Measurements from ENCODE around the gene C17orf107. TPM values are rescaled to one million over a fixed set of nuclear protein-coding genes. Genes with fewer than 3 reads are reported as not detected.

C17orf107 gene
- total and polyA plus RNA-seq, 9 of the 15 experiments (the other 6 are each of a cell fraction or from before 2014, with no cell fraction given): 0.05 to 0.29 (median 0.07) TPM; not detected in 4

DNA sequence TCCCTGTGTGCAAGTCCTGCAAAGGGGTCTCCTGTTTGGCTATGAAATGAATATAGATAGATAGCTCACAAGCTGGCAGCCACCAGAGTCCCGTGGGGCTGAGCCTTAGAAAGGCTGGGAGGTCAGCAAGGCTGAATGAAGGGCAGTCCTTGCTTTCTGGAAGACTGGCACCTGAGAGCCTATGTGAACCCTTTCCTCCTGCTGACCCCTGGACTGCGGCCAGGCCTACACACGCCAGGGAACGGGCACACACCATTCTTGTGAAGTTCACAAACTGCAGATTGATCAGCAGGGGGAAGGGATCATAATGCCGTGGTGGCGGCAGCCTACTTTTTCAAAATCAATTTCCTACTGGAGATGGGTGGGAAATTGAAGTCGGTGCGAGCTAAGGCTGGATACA is 985 bp upstream of the C17orf107 start:
- intact Hi-C loops (cut with micrococcal nuclease) (no loop called here), in situ Hi-C loops (cut with MboI) (no loop called here)
- WGBS (ENCODE audit: insufficient coverage, low coverage, missing lambda C conversion rate): 93% methylated on average over 6 of the region's 8 CpGs
- FAIRE-seq (no peak), DNase-seq (ENCODE audit: extremely low read depth in 1 of 4, low spot score in 3 of 4) (no peak), ATAC-seq (no peak)
- H3K9me1 ChIP-seq (ENCODE audit: control insufficient read depth, insufficient read depth, low read length): peaks cover 1% of the 10 kb centered on the region
- BruUV-seq (replicated peaks): no TSS peak
- no peak overlapping the region for H3K9ac ChIP-seq (ENCODE audit: insufficient read depth in 1 of 2, low read depth in 2 of 2, low read length in 2 of 2)
- no peaks in the 10 kb centered on the region for H3K79me2 ChIP-seq (ENCODE audit: control insufficient read depth, insufficient read depth, low read length)
- ChIA-PET POLR2A (no interaction called here), CTCF (ENCODE audit: low intra/inter-chr PET ratio) (no interaction called here)
- H3K4me3 ChIP-seq: no peak overlapping the region
- no peaks in the 10 kb centered on the region for H3K9me3 ChIP-seq (replicated peaks; ENCODE audit: control insufficient read depth, insufficient read depth, low read depth, low read length)
- H3K4me1 ChIP-seq (replicated peaks in 1 of 2; ENCODE audit: control insufficient read depth in 2 of 2, insufficient read depth in 2 of 2, low read length in 2 of 2): peaks cover 12 to 33% of the 10 kb centered on the region in 2 experiments
- no peaks in the 10 kb centered on the region for H3K27me3 ChIP-seq (ENCODE audit: control insufficient read depth in 2 of 2, insufficient read depth in 2 of 2, low read length in 2 of 2)
- no peaks in the 10 kb centered on the region for H4K20me1 ChIP-seq (replicated peaks; ENCODE audit: control insufficient read depth, insufficient read depth, low read length)
- H3K4me2 ChIP-seq (ENCODE audit: insufficient read depth, low read length): no peak overlapping the region
- no peak overlapping the region for H3K27ac ChIP-seq (ENCODE audit: extremely low read depth, low read depth, low read length)
- peaks cover 33% of the 10 kb centered on the region; the same call in 2 of the 3 replicates for H3K36me3 ChIP-seq (ENCODE audit: control insufficient read depth, insufficient read depth, low read length)
- no peak overlapping the region for H2AFZ ChIP-seq (ENCODE audit: low read depth, low read length)
- TF ChIP-seq ETV1 (tag; conservative IDR thresholded peaks at IDR 0.05; ENCODE audit: low read depth) (no peak), ZNF584 (CRISPR knock-in tag; IDR thresholded peaks at IDR 0.05; ENCODE audit: low read depth) (no peak), ZNF311 (CRISPR knock-in tag; IDR thresholded peaks at IDR 0.05) (no peak), NEUROD1 (IDR thresholded peaks at IDR 0.05; ENCODE audit: borderline replicate concordance, low read depth, low read length, partially characterized antibody) (no peak), PRPF4 (IDR thresholded peaks at IDR 0.05; ENCODE audit: insufficient read depth, low read depth, low read length, poor library complexity, severe bottlenecking) (no peak)
- TF ChIP-seq, protein P1, sequence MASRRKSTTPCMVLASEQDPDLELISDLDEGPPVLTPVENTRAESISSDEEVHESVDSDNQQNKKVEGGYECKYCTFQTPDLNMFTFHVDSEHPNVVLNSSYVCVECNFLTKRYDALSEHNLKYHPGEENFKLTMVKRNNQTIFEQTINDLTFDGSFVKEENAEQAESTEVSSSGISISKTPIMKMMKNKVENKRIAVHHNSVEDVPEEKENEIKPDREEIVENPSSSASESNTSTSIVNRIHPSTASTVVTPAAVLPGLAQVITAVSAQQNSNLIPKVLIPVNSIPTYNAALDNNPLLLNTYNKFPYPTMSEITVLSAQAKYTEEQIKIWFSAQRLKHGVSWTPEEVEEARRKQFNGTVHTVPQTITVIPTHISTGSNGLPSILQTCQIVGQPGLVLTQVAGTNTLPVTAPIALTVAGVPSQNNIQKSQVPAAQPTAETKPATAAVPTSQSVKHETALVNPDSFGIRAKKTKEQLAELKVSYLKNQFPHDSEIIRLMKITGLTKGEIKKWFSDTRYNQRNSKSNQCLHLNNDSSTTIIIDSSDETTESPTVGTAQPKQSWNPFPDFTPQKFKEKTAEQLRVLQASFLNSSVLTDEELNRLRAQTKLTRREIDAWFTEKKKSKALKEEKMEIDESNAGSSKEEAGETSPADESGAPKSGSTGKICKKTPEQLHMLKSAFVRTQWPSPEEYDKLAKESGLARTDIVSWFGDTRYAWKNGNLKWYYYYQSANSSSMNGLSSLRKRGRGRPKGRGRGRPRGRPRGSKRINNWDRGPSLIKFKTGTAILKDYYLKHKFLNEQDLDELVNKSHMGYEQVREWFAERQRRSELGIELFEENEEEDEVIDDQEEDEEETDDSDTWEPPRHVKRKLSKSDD (conservative IDR thresholded peaks at IDR 0.05; ENCODE audit: low read length): no peak
- TF ChIP-seq, protein P2, sequence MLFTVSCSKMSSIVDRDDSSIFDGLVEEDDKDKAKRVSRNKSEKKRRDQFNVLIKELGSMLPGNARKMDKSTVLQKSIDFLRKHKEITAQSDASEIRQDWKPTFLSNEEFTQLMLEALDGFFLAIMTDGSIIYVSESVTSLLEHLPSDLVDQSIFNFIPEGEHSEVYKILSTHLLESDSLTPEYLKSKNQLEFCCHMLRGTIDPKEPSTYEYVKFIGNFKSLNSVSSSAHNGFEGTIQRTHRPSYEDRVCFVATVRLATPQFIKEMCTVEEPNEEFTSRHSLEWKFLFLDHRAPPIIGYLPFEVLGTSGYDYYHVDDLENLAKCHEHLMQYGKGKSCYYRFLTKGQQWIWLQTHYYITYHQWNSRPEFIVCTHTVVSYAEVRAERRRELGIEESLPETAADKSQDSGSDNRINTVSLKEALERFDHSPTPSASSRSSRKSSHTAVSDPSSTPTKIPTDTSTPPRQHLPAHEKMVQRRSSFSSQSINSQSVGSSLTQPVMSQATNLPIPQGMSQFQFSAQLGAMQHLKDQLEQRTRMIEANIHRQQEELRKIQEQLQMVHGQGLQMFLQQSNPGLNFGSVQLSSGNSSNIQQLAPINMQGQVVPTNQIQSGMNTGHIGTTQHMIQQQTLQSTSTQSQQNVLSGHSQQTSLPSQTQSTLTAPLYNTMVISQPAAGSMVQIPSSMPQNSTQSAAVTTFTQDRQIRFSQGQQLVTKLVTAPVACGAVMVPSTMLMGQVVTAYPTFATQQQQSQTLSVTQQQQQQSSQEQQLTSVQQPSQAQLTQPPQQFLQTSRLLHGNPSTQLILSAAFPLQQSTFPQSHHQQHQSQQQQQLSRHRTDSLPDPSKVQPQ (CRISPR knock-in tag; IDR thresholded peaks at IDR 0.05; ENCODE audit: borderline replicate concordance): no peak
- TF ChIP-seq, protein P3, sequence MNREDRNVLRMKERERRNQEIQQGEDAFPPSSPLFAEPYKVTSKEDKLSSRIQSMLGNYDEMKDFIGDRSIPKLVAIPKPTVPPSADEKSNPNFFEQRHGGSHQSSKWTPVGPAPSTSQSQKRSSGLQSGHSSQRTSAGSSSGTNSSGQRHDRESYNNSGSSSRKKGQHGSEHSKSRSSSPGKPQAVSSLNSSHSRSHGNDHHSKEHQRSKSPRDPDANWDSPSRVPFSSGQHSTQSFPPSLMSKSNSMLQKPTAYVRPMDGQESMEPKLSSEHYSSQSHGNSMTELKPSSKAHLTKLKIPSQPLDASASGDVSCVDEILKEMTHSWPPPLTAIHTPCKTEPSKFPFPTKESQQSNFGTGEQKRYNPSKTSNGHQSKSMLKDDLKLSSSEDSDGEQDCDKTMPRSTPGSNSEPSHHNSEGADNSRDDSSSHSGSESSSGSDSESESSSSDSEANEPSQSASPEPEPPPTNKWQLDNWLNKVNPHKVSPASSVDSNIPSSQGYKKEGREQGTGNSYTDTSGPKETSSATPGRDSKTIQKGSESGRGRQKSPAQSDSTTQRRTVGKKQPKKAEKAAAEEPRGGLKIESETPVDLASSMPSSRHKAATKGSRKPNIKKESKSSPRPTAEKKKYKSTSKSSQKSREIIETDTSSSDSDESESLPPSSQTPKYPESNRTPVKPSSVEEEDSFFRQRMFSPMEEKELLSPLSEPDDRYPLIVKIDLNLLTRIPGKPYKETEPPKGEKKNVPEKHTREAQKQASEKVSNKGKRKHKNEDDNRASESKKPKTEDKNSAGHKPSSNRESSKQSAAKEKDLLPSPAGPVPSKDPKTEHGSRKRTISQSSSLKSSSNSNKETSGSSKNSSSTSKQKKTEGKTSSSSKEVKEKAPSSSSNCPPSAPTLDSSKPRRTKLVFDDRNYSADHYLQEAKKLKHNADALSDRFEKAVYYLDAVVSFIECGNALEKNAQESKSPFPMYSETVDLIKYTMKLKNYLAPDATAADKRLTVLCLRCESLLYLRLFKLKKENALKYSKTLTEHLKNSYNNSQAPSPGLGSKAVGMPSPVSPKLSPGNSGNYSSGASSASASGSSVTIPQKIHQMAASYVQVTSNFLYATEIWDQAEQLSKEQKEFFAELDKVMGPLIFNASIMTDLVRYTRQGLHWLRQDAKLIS (CRISPR knock-in tag; IDR thresholded peaks at IDR 0.05): no peak
